ENCODE results near the gene SLC9A1.
"Not testable (repeated sequence)": the region's sequence is repeated elsewhere in the genome, so short reads cannot be mapped to it uniquely, and the experiment has no call there.

The SLC9A1 gene

DNA sequence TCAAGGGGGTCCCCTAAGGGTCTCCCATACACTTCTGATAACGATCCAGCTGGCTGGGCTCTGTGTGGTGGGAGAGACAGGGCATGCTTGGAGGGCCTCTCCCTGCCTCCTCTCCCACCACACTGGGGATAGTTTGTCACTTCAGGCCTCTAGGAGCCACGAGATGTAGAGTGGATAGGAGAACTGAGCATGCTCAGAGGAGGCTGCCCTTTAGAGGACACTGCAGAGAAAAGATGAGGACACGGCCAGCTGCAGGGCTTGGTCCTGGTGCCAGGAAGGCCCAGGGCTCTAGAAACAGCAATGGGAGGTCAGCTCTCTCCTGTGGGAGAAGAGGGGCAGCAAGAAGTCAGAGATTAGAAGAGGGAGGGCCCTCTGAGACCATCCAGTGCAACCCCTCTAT is 25.7 kb downstream of the SLC9A1 start:
- no peak overlapping the region for H3K9ac ChIP-seq
- TF ChIP-seq, protein P1, sequence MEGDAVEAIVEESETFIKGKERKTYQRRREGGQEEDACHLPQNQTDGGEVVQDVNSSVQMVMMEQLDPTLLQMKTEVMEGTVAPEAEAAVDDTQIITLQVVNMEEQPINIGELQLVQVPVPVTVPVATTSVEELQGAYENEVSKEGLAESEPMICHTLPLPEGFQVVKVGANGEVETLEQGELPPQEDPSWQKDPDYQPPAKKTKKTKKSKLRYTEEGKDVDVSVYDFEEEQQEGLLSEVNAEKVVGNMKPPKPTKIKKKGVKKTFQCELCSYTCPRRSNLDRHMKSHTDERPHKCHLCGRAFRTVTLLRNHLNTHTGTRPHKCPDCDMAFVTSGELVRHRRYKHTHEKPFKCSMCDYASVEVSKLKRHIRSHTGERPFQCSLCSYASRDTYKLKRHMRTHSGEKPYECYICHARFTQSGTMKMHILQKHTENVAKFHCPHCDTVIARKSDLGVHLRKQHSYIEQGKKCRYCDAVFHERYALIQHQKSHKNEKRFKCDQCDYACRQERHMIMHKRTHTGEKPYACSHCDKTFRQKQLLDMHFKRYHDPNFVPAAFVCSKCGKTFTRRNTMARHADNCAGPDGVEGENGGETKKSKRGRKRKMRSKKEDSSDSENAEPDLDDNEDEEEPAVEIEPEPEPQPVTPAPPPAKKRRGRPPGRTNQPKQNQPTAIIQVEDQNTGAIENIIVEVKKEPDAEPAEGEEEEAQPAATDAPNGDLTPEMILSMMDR (conservative IDR thresholded peaks at IDR 0.05; ENCODE audit: low read depth, low read length) = no peak
- no peaks in the 10 kb centered on the region for H3K27me3 ChIP-seq (ENCODE audit: insufficient read depth, low read depth)
- no peaks in the 10 kb centered on the region for H3K79me2 ChIP-seq (ENCODE audit: insufficient read depth, low read depth)
- H2AFZ ChIP-seq (ENCODE audit: low read depth) = no peak overlapping the region
- H3K4me3 ChIP-seq (IDR thresholded peaks at IDR 0.05; ENCODE audit: insufficient read depth, low read depth, low read length) = no peak overlapping the region
- H3K4me2 ChIP-seq = no peak overlapping the region
- no peak overlapping the region for H3K27ac ChIP-seq
- H3K4me1 ChIP-seq (ENCODE audit: low read depth, poor library complexity, severe bottlenecking) = peaks cover 18% of the 10 kb centered on the region
- H4K20me1 ChIP-seq (ENCODE audit: insufficient read depth) = no peaks in the 10 kb centered on the region
- H3K36me3 ChIP-seq (ENCODE audit: insufficient read depth) = no peaks in the 10 kb centered on the region

DNA sequence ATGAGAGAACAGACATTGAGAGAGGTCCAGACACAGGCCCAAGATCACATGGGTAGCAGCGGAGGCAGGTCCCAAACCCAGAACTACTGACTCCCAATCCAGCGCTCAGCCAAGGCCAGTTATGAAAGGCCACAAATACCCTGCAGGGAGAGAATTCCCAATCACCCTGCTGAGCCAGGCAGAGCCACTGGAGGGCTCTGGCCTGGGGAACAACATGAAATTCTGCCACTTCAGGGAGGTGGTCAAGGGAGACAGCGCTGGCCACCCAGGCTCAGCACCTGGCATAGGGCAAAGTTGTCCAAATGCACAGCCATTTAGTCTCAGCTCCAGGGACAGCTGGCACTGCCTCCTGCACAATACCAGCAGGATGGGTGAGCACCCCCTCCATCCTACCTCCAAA is 27.5 kb downstream of the SLC9A1 start:
- Histone ChIP-seq H3K9ac (no peak overlapping the region), H3K27me3 (ENCODE audit: insufficient read depth, low read depth) (no peaks in the 10 kb centered on the region), H2AFZ (ENCODE audit: low read depth) (no peak overlapping the region), H3K36me3 (ENCODE audit: insufficient read depth) (no peaks in the 10 kb centered on the region), H3K79me2 (ENCODE audit: insufficient read depth, low read depth) (no peaks in the 10 kb centered on the region), H3K4me3 (IDR thresholded peaks at IDR 0.05; ENCODE audit: insufficient read depth, low read depth, low read length) (no peak overlapping the region), H3K4me1 (ENCODE audit: low read depth, poor library complexity, severe bottlenecking) (peaks cover 14% of the 10 kb centered on the region), H3K27ac (no peak overlapping the region), H4K20me1 (ENCODE audit: insufficient read depth) (no peaks in the 10 kb centered on the region), H3K4me2 (no peak overlapping the region)
- TF ChIP-seq, protein P1 (conservative IDR thresholded peaks at IDR 0.05; ENCODE audit: low read depth, low read length) = no peak

DNA sequence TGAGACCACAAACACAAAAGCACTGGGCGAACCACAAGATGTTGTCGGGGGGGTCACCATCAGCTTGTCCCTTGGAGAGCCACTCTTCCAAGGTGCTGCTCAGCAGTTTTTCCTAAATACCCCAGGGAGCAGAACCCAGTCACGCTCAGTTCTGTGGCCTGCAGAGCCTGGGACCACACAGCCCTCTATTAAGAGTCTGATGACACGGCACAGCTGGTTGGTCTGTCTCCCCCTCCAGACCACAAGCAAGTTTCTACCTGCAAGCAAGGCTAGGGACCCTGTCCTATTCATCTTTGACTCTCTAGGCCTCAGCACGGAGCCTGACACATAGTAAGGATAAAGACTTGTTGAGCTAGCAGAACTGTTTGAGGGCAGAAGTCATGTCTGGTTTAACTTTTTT is 28.5 kb downstream of the SLC9A1 start:
- Histone ChIP-seq H4K20me1 (ENCODE audit: insufficient read depth) (no peaks in the 10 kb centered on the region), H3K4me2 (no peak overlapping the region; the same call in 1 of the 2 replicates), H2AFZ (ENCODE audit: low read depth) (no peak overlapping the region), H3K4me3 (IDR thresholded peaks at IDR 0.05; ENCODE audit: insufficient read depth, low read depth, low read length) (no peak overlapping the region), H3K27ac (no peak overlapping the region), H3K27me3 (ENCODE audit: insufficient read depth, low read depth) (no peaks in the 10 kb centered on the region), H3K9ac (no peak overlapping the region), H3K79me2 (ENCODE audit: insufficient read depth, low read depth) (no peaks in the 10 kb centered on the region), H3K36me3 (ENCODE audit: insufficient read depth) (no peaks in the 10 kb centered on the region), H3K4me1 (ENCODE audit: low read depth, poor library complexity, severe bottlenecking) (peaks cover 14% of the 10 kb centered on the region)
- TF ChIP-seq, protein P1 (conservative IDR thresholded peaks at IDR 0.05; ENCODE audit: low read depth, low read length) = no peak

- H2AFZ ChIP-seq (ENCODE audit: low read depth); H3K36me3 ChIP-seq (ENCODE audit: insufficient read depth); H3K27me3 ChIP-seq (ENCODE audit: insufficient read depth, low read depth); H3K79me2 ChIP-seq (ENCODE audit: insufficient read depth, low read depth); H3K4me2 ChIP-seq; H4K20me1 ChIP-seq (ENCODE audit: insufficient read depth); H3K27ac ChIP-seq; H3K4me3 ChIP-seq (IDR thresholded peaks at IDR 0.05; ENCODE audit: insufficient read depth, low read depth, low read length); H3K9ac ChIP-seq: not testable (repeated sequence)
- H3K4me1 ChIP-seq (ENCODE audit: low read depth, poor library complexity, severe bottlenecking) = peaks cover 14% of the 10 kb centered on the region
These were observed 29.8 kb downstream of the SLC9A1 start for GRCh38 chr1:27125125-27125524.

DNA sequence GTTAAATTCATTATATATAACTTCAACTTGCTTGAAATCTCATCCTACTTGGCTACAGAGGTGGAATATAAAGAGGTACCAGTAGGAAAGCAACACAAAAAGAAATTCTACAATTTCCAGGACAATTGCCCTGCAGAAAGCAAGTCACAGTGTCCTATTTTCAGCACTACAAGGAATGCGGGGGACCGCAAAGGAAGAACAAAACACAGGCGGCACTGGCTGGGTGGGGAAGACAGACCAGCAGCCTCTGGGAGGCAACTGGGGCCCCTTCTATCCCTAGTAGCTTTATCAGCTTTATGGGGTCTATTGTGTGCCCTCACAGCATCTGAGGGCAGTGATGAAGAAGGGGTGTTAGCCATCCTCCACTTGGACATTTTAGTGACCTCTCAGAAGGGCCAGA is 30.5 kb downstream of the SLC9A1 start:
- no peak overlapping the region for H3K27ac ChIP-seq
- H3K4me1 ChIP-seq (ENCODE audit: low read depth, poor library complexity, severe bottlenecking) = peaks cover 14% of the 10 kb centered on the region
- no peak overlapping the region for H3K9ac ChIP-seq

More for the DNA sequence above, 30.5 kb downstream of the SLC9A1 start:
- no peaks in the 10 kb centered on the region for H3K79me2 ChIP-seq (ENCODE audit: insufficient read depth, low read depth)
- H4K20me1 ChIP-seq (ENCODE audit: insufficient read depth) = no peaks in the 10 kb centered on the region
- H2AFZ ChIP-seq (ENCODE audit: low read depth) = no peak overlapping the region
- H3K27me3 ChIP-seq (ENCODE audit: insufficient read depth, low read depth) = no peaks in the 10 kb centered on the region
- TF ChIP-seq, protein P1 (conservative IDR thresholded peaks at IDR 0.05; ENCODE audit: low read depth, low read length) = no peak
- H3K36me3 ChIP-seq (ENCODE audit: insufficient read depth) = no peaks in the 10 kb centered on the region
- H3K4me3 ChIP-seq (IDR thresholded peaks at IDR 0.05; ENCODE audit: insufficient read depth, low read depth, low read length) = no peak overlapping the region
- H3K4me2 ChIP-seq = no peak overlapping the region
